Stimulated activated naive CD8-positive, alpha-beta T cell treated with anti-CD3 and anti-CD28 coated beads, Interleukin-15, Interleukin-2, amounts not matched to agents 100 U/mL and 50 U/mL, for 24 hours (primary cell): ENCODE data around the gene FAU.

Source experiments
- ATAC-seq: fragments of 150-1000 bp; cut with Tn5 transposase; one replicate; pipeline ENCODE4 v1.10.0; 2021
- DNase-seq: peaks from one replicate; pipeline ENCODE4 v3.0.0; 2021

Gene FAU

DNA sequence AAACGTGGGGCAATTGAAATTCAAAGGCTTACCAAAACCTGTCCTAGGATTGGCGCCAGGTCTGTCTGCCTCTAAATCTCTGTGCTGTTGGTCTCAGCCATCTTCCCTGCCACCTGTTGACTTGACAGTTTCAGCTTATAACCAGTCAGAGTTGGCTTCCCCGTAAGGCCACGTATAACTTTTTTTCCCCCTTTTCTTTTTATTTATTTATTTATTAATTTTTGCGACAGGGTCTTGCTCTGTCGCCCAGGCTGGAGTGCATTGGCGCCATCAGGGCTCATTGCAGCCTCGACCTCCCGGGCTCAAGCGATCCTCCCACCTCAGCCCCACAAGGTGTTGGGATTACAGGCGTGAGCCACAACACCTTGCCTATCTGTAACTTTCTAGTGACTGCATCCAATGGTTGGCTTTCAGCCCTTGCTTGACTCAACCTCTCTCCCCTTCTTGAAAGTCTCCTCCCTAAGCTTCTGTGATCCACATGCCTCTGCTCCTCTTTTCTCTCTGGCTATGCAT is 13.8 kb upstream of the FAU start:
- no peak for DNase-seq
- no peak for ATAC-seq

DNA sequence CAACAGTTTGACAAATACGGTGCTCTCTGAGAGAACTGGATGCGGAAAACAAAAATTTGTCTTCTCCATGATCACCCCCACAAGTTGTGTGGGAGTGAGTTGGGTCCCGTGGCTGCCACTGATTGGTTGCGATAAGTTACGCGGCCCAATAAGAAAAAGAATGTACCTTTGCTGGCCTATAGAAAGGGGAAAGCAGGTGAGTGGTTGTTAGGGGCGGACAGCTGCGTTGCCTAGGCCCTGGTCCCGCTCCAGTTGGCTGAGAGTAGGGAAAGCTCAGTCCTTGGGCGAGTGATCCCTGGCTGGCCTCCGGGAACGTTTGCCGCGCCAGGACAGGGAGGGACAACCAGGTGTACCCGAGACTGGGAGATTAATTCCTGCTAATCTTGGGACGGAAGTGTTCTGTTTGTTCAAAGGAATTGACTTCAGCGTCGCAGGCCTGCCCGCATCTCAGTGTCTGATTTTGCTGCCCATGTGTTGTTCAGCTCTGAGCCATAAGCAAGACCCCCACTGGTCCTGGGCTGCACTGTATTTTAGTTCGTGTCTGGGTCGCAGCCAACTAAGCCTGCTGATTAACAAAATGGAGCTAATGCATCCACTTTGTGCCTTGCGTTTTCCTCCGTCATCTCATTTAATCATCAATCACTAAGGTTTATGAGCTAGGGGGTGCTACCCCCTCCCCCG is 13.2 kb upstream of the FAU start:
- ATAC-seq = peak; percentile 86
- peak; percentile 81 for DNase-seq

DNA sequence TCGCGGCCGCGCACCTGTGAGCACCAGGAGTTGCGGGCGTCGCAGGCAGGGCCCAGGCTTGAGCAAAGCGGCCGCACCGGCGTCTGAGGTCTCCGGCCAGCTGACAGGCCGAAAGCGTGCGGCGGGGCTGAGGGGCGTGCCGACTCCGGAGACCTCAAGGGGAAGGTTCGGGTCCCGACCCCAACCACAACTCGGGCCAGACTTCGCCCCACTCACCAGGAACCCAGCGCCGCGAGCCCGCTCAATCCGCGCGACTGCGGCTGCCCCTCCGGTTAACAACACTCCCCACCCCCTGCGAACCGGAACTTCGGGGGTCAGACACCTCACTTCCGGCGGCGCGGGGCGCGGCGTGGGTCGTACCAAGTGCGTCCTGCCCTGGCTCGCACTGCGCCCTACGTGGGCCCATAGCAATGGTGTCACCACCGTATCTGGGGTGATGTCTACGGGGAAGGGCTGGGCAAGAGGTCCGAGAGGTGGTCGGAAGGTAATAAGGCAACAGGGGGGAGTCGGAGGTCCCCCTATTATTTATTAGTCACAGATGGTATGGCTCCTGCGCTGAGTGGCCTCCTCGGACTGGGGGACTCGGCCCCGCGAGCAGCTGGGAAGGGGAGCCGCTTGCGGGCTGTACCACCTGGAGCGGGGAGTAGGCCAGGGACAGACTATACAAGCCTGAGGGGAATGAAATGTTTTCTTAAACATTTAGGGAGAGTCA is 12.5 kb upstream of the FAU start, which contains the start of gene SYVN1:
Gene SYVN1 (minus strand): TSS at position 280 of the 712 bp plus-strand sequence. CDS start 918 bp downstream, outside the sequence.
- ATAC-seq (peak; percentile 85), DNase-seq (peak; percentile 93)

GRCh38 chr11:65133724-65134123 is 11.8 kb upstream of the FAU start:
- no peak for ATAC-seq
- peak; percentile 13 for DNase-seq

GRCh38 chr11:65132988-65133700 is 11.2 kb upstream of the FAU start:
- peak; percentile 74 for DNase-seq
- ATAC-seq = no peak

DNA sequence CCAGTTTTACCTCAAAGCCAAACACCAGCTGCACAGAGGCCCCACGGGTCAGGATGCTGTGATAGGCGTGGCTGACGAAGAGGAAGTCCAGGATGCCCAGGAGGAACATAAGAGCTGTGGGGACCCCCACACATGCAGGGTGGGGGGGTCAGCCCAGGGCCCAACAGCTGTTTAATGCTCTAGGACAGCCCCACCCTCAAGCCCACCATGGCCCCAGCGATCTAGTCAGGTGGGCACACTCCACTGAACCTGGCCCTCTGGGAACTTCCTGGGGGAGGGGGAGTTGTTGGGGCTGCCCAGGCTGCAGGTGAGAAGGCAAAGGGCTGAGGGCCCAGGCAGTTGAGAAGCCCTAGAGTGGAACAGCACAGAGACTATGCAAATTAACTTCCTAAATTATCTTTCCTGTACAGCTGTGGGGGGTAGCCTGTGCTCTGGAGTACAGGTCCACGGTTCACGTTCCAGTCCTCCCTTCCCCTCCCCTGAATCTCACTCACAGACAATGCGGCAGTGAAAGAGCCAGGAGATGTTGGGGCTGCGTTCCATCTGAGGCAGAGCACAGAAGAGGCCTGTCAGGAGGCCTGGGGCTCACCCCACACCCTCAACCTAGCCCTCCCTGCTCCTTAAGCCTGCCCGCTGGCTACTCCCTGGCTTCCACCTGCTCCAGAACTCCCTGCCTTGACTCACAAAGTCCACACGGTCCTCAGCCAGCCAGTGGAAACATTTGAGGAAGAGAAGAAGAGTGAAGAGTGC is 10.5 kb upstream of the FAU start:
- DNase-seq (peak; percentile 20), ATAC-seq (no peak)

DNA sequence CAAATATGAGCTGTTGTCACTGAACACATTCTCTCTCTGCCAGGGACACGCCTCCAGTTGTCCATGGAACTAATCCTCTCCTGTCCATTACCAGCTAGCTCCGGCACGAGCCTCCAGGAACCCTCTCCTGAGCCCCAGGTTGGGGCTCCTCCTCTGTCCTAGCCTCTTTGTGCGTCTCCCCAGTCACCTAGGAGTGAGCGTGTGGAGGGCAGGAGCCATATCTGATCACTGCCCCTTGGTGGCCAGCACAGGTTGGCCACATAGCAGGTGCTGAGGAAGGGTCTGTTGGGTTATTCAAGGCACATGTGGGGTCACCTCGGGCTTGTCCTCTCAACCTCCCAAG is 9.9 kb upstream of the FAU start:
- no peak for DNase-seq
- ATAC-seq = no peak

GRCh38 chr11:65131417-65131776 is 9.5 kb upstream of the FAU start:
- no peak for DNase-seq
- ATAC-seq = no peak

DNA sequence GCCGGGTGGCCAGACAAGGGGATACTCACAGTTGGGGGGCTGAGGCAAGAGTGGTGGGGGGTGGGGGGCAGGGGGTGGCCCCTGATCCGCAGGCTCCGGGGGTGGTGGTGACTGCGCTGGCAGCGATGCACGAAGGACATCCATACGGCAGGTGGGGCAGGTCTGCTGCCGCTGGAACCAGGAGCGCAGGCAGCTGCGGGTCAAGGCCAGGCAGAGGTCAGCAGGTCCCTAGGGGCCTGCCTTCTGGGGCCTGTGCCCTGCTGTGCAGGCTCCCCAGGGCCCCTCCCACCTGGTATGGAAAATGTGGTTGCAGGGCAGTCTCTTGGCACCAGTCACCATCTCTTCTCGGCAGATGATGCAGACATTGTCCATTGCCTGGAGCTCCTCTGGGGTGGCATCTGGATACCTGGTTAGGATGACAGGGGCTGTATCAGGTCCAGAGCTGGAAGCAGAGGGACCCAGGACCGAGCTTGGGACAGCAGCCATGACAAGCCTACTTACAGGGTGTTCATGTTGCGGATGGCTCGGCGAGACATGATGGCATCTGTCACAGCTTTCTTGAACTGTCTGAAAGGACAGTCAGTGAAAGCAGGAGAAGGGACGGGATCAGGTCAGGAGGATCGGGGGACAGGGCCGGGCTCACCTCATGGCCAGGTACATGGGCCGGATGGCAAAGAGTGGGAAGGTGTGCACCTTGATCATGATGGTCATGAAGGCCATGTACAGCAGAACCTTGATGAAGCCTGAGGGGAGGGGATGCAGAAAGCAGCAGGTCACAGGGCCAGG is 8.9 kb upstream of the FAU start:
- no peak for DNase-seq
- no peak for ATAC-seq

GRCh38 chr11:65129649-65130441 is 7.9 kb upstream of the FAU start:
- no peak for DNase-seq

GRCh38 chr11:65128182-65129145 is 6.5 kb upstream of the FAU start:
- ATAC-seq = no peak

More at GRCh38 chr11:65129649-65130441, 7.9 kb upstream of the FAU start:
- ATAC-seq = no peak

DNA sequence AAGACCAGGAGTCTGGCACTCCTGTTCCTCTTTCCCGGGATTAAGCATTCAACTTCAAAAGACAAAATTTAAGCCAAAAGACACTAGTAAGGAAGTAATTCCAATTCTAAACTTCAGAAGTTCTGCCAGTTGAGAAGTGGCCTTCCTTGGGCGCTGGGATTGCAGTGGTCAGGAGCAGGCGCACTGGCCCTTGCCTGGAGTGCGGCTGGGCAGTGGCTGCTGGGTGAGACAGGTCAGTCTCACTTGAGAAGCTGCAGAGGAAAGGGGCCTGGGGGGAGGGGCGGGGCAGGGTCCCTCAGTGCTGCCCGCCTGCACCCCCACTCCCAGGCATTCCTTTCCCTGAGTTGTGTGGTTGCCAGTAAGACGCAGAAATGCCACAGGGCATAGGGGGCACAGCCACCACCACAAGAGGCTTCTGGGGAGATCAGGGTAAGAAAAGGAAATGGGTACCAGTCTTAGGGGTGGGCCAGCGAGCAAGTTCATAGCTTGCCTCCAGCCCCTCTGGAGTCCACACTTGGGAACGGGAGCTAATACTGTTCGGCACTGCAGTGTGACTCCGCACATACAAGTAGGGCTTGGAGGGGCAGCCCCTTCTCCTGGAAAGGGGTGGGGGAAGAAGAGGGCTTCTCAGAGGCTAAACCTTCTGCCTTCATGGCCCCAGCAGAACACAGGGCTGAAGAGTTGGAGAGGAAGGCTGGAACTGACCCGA is 5.7 kb upstream of the FAU start:
- ATAC-seq = no peak

More at GRCh38 chr11:65128182-65129145, 6.5 kb upstream of the FAU start:
- DNase-seq = no peak

GRCh38 chr11:65126624-65127274 is 4.8 kb upstream of the FAU start:
- ATAC-seq (no peak), DNase-seq (no peak)

More for the DNA sequence above, 5.7 kb upstream of the FAU start:
- DNase-seq = no peak

- ATAC-seq (no peak), DNase-seq (no peak)
Measured at GRCh38 chr11:65125197-65126056, 3.5 kb upstream of the FAU start.

- ATAC-seq (no peak), DNase-seq (no peak)
Measured at GRCh38 chr11:65124480-65125196, 2.7 kb upstream of the FAU start.

DNA sequence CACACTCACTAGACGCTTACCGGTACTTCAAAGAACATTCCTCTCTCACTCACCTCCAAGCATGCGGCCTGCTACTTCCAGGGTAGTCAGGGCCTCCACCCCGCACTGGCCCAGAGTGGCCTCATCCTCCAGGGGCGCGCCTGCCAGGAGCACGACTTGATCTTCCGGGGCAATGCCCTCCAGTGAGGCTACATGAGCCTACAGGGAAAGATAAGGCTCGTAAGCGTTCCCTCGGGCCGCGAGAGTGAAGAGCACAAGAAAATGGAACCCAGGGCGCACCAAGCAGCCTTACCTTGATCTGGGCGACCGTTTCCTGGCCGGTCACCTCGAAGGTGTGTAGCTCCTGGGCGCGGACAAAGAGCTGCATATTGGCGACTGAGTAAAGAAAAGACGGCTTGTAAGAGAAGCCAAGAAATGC is 478 bp downstream of the FAU start:
- ATAC-seq = no peak
- peak; percentile 41 for DNase-seq
